Erythroblast (primary cell): ENCODE measurements around the gene SH3RF2.
"Not testable (repeated sequence)": the region's sequence is repeated elsewhere in the genome, so short reads cannot be mapped to it uniquely, and the experiment has no call there.

ENCODE experiments used
- DNase-seq, 2 experiments: peaks; one replicate each; lab custom pipeline; 2025; lab: John Stamatoyannopoulos, UW
- GATA1 ChIP-seq: IDR thresholded peaks from 2 replicates; pipeline ENCODE4 v1.6.1; 2011; ENCODE audit warnings: low read depth, mild to moderate bottlenecking, control low read depth, low read length, moderate library complexity
- POLR2A ChIP-seq: IDR thresholded peaks from 2 replicates; pipeline ENCODE4 v1.6.1; 2011; ENCODE audit warnings: mild to moderate bottlenecking, low read length

Gene SH3RF2

GRCh38 chr5:146001544-146002190 lies 65.3 kb downstream of the SH3RF2 start:
- no peak for DNase-seq
- TF ChIP-seq GATA1 (no peak), POLR2A (no peak)

- no peak for DNase-seq
- TF ChIP-seq POLR2A: no peak
- no peak for TF ChIP-seq GATA1
Measured at GRCh38 chr5:146002491-146002890, 66.1 kb downstream of the SH3RF2 start.

GRCh38 chr5:146003852-146004251 lies 67.5 kb downstream of the SH3RF2 start:
- no peak for DNase-seq
- TF ChIP-seq GATA1: no peak
- no peak for TF ChIP-seq POLR2A

GRCh38 chr5:146005264-146005663 lies 68.9 kb downstream of the SH3RF2 start:
- DNase-seq: no peak

GRCh38 chr5:146005723-146006122 lies 69.3 kb downstream of the SH3RF2 start:
- no peak for TF ChIP-seq GATA1
- no peak for TF ChIP-seq POLR2A

More at GRCh38 chr5:146005264-146005663, 68.9 kb downstream of the SH3RF2 start:
- TF ChIP-seq POLR2A: no peak
- no peak for TF ChIP-seq GATA1

GRCh38 chr5:146006470-146007190 lies 70.3 kb downstream of the SH3RF2 start:
- no peak for DNase-seq

More at GRCh38 chr5:146005723-146006122, 69.3 kb downstream of the SH3RF2 start:
- DNase-seq: no peak

GRCh38 chr5:146007270-146007669 lies 70.9 kb downstream of the SH3RF2 start:
- no peak for DNase-seq
- no peak for TF ChIP-seq POLR2A
- TF ChIP-seq GATA1: no peak

More at GRCh38 chr5:146006470-146007190, 70.3 kb downstream of the SH3RF2 start:
- TF ChIP-seq POLR2A (no peak), GATA1 (no peak)

- no peak for DNase-seq
- TF ChIP-seq POLR2A: no peak
- no peak for TF ChIP-seq GATA1
Measured at GRCh38 chr5:146007989-146008388, 71.6 kb downstream of the SH3RF2 start.

- TF ChIP-seq POLR2A: no peak
- no peak for TF ChIP-seq GATA1
- DNase-seq: no peak
Measured at GRCh38 chr5:146009020-146009419, 72.6 kb downstream of the SH3RF2 start.

- DNase-seq: not testable (repeated sequence)
Measured at GRCh38 chr5:146010447-146010846, 74.1 kb downstream of the SH3RF2 start.

- TF ChIP-seq POLR2A (no peak), GATA1 (no peak)
Measured at GRCh38 chr5:146013761-146014160, 77.4 kb downstream of the SH3RF2 start.

GRCh38 chr5:146015001-146015400 lies 78.6 kb downstream of the SH3RF2 start:
- DNase-seq: no peak
- TF ChIP-seq GATA1 (no peak), POLR2A (no peak)

More at GRCh38 chr5:146013761-146014160, 77.4 kb downstream of the SH3RF2 start:
- no peak for DNase-seq

GRCh38 chr5:146016764-146017484 lies 80.5 kb downstream of the SH3RF2 start:
- TF ChIP-seq GATA1 (no peak), POLR2A (no peak)
- DNase-seq: no peak

- no peak for DNase-seq
- TF ChIP-seq GATA1: no peak
- no peak for TF ChIP-seq POLR2A
Measured at GRCh38 chr5:146018514-146019375, 82.4 kb downstream of the SH3RF2 start.
